ENCODE results near the gene DPP4.

DNA sequence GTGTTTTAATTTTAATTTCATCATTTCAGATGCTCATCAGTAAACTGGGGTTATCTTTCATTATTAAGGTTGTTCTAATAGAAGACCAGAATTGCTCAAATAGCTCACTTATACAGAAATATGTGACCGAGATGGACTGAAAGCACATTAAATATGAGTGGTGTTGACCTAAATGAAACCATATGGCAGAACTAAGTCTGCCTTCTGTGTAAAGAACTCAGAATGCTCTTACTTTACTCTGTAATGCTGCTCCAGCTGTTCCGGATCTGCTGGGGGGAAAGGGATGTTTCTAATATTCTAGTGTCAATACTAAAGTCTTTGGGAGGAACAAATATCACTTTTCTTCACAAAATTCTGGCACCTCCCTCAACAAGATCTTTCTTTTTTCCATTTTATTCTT, 131.0 kb downstream of the DPP4 start:
- TF ChIP-seq POLR2A (IDR thresholded peaks at IDR 0.05) = no peak
- TF ChIP-seq, protein P1, sequence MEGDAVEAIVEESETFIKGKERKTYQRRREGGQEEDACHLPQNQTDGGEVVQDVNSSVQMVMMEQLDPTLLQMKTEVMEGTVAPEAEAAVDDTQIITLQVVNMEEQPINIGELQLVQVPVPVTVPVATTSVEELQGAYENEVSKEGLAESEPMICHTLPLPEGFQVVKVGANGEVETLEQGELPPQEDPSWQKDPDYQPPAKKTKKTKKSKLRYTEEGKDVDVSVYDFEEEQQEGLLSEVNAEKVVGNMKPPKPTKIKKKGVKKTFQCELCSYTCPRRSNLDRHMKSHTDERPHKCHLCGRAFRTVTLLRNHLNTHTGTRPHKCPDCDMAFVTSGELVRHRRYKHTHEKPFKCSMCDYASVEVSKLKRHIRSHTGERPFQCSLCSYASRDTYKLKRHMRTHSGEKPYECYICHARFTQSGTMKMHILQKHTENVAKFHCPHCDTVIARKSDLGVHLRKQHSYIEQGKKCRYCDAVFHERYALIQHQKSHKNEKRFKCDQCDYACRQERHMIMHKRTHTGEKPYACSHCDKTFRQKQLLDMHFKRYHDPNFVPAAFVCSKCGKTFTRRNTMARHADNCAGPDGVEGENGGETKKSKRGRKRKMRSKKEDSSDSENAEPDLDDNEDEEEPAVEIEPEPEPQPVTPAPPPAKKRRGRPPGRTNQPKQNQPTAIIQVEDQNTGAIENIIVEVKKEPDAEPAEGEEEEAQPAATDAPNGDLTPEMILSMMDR (IDR thresholded peaks at IDR 0.05) = no peak
